DOHH2 (cell line): ENCODE data around the gene ANGPTL3.

Experiments used
- H3F3A ChIP-seq: fragments of 200-600 bp; sonication (generic), shearing (Covaris generic); 2 replicates; pipeline ENCODE4 v1.6.0; 2016; ENCODE audit warnings: antibody characterized with exemption, mild to moderate bottlenecking; ENCODE audit not compliant: control insufficient read depth, insufficient read depth
- H3K27ac ChIP-seq: fragments of 200-600 bp; sonication (generic); 2 replicates; pipeline ENCODE4 v1.5.1; 2014; ENCODE audit warnings: low read depth, mild to moderate bottlenecking, low read length, moderate library complexity
- H3K27me3 ChIP-seq: fragments of 200-600 bp; sonication (generic); 2 replicates; pipeline ENCODE4 v1.6.1; 2014; ENCODE audit warnings: mild to moderate bottlenecking, low read length, mixed read lengths; ENCODE audit not compliant: control insufficient read depth
- H3K36me3 ChIP-seq: fragments of 200-600 bp; sonication (generic); 2 replicates; pipeline ENCODE4 v1.6.1; 2014; ENCODE audit warnings: mild to moderate bottlenecking, low read length, moderate library complexity, mixed read lengths; ENCODE audit not compliant: control insufficient read depth
- H3K4me1 ChIP-seq: fragments of 200-600 bp; sonication (generic); 2 replicates; pipeline ENCODE4 v1.6.1; 2014; ENCODE audit warnings: mild to moderate bottlenecking, low read length, mixed read lengths; ENCODE audit not compliant: control insufficient read depth
- H3K4me2 ChIP-seq: fragments of 200-600 bp; sonication (generic); 2 replicates; pipeline ENCODE4 v1.6.0; 2014; ENCODE audit warnings: mild to moderate bottlenecking, low read length, moderate library complexity
- H3K4me3 ChIP-seq: fragments of 200-600 bp; sonication (generic); 2 replicates; pipeline ENCODE4 v1.5.1; 2014; ENCODE audit warnings: mild to moderate bottlenecking, low read length, mixed read lengths
- H3K79me2 ChIP-seq: fragments of 200-600 bp; sonication (generic); 2 replicates; pipeline ENCODE4 v1.6.1; 2014; ENCODE audit warnings: mild to moderate bottlenecking, low read length, mixed read lengths; ENCODE audit not compliant: control insufficient read depth
- H3K9me2 ChIP-seq: fragments of 200-600 bp; sonication (generic); replicated peaks from 2 replicates; pipeline ENCODE4 v1.6.1; 2014; ENCODE audit warnings: mild to moderate bottlenecking, low read length, mixed read lengths; ENCODE audit not compliant: control insufficient read depth
- H3K9me3 ChIP-seq: fragments of 200-600 bp; sonication (generic); 2 replicates; pipeline ENCODE4 v1.6.1; 2014; ENCODE audit warnings: antibody characterized with exemption, low read length, mixed read lengths; ENCODE audit not compliant: control insufficient read depth, insufficient read depth
- H4K20me1 ChIP-seq: fragments of 200-600 bp; sonication (generic); 2 replicates; pipeline ENCODE4 v1.6.0; 2014; ENCODE audit warnings: low read depth, mild to moderate bottlenecking, antibody characterized with exemption, low read length, moderate library complexity; ENCODE audit not compliant: control insufficient read depth, insufficient read depth
- CTCF ChIP-seq: fragments of 200-600 bp; sonication (generic); IDR thresholded peaks from one replicate; pipeline ENCODE4 v1.5.1; 2014; ENCODE audit warnings: antibody characterized with exemption, mild to moderate bottlenecking, low read depth, low read length; ENCODE audit not compliant: poor library complexity, severe bottlenecking
- EZH2phosphoT487 ChIP-seq: fragments of 200-600 bp; sonication (generic); IDR thresholded peaks from 2 replicates; pipeline ENCODE4 v1.6.1; 2017; ENCODE audit warnings: borderline replicate concordance, mild to moderate bottlenecking, antibody characterized with exemption, low read length, moderate library complexity, mixed read lengths

The ANGPTL3 gene

DNA sequence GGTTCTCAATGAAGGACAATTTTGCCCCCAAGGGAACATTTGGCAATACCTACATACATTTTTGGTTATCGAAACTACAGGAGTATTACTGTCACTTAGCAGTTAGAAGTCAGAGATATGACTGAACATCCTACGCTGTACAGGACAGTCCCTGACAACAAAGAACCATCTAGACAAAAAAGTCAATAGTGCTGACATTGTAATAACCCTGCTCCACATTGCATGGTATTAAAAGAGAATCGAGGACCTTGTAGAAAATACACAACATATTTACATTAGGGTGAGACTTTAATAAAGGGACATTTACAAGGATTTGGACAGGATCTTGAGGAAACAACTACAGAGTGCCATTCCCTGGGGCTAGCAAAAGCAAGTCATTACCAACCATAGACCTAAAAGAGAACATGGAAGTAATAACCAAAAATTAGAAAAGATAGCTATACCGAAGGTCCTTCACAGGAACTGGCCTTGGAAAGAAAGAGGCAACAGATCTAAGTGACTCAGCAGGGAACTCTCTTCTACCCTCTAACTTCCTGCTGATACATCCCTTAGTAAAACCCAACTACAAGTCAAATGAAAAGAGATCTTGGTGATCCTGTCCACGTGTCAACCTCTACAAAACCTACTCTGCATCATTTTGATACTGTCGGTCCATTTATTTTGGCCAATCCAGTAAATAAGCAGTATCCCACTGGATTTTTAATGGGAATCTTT lies 40.2 kb downstream of the ANGPTL3 start:
- Histone ChIP-seq H3K4me1 (no peaks in the 10 kb centered on the region), H3K27me3 (no peaks in the 10 kb centered on the region), H3F3A (no peaks in the 10 kb centered on the region), H3K36me3 (peaks cover 10% of the 10 kb centered on the region), H3K4me2 (no peak overlapping the region), H3K4me3 (no peak overlapping the region), H3K9me3 (0 out of 2 replicates have a peak, but pooled peaks cover 2% of the 10 kb centered on the region), H3K9me2 (no peaks in the 10 kb centered on the region), H3K79me2 (no peaks in the 10 kb centered on the region), H3K27ac (no peak overlapping the region), H4K20me1 (no peaks in the 10 kb centered on the region)
- TF ChIP-seq EZH2phosphoT487 (no peak), CTCF (no peak)

DNA sequence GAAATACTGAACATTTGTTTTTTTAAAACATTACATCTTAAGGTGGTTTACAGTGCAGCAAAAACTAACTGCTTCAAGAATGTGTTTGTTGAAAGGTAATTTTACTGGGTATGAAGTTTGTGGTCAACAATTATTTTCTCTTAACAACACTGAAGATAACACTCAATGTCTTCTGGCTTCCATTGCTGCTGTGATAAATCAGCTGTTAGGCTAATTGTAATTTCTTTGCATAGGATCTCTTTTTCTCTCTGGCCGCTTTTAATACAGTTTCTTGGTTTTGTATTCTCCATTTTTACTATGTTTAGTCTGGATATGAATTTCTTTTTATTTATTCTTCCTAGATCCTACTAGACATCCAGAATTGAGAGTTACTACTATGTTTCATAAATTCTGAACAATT lies 46.0 kb downstream of the ANGPTL3 start:
- H4K20me1 ChIP-seq = no peaks in the 10 kb centered on the region
- H3K27me3 ChIP-seq = no peaks in the 10 kb centered on the region
- H3F3A ChIP-seq = no peaks in the 10 kb centered on the region
- no peak overlapping the region for H3K4me2 ChIP-seq
- no peaks in the 10 kb centered on the region for H3K79me2 ChIP-seq
- no peaks in the 10 kb centered on the region for H3K4me1 ChIP-seq
- TF ChIP-seq EZH2phosphoT487 (no peak), CTCF (no peak)
- H3K27ac ChIP-seq = no peak overlapping the region
- H3K4me3 ChIP-seq = no peak overlapping the region
- peaks cover 17% of the 10 kb centered on the region for H3K36me3 ChIP-seq
- no peaks in the 10 kb centered on the region for H3K9me3 ChIP-seq
- no peaks in the 10 kb centered on the region for H3K9me2 ChIP-seq

DNA sequence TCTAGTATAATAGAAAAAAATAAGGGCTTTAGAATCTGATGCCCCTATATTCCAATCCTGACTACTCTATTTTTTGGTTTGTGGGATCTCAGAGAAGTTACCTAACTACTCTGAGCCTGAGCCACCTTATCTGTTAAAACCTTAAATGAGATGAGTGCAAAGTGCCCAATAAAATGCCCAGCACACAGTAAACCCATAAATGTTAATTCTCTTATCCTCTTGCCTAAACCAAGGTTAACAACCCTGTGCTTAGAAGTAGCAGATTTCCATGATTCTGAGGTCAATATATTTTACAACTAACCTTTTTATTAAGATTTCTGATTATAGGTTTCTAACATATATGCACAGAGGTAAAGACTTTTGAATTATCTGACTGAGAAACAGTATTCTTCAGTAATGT lies 55.1 kb downstream of the ANGPTL3 start:
- H3K4me2 ChIP-seq = no peak overlapping the region
- no peaks in the 10 kb centered on the region for H3F3A ChIP-seq
- H3K27ac ChIP-seq = no peak overlapping the region
- TF ChIP-seq EZH2phosphoT487 (no peak), CTCF (no peak)
- H3K27me3 ChIP-seq = no peaks in the 10 kb centered on the region
- peaks cover 4% of the 10 kb centered on the region; the same call in 1 of the 2 replicates for H3K79me2 ChIP-seq
- H3K9me3 ChIP-seq = no peaks in the 10 kb centered on the region
- H3K9me2 ChIP-seq = no peaks in the 10 kb centered on the region
- H4K20me1 ChIP-seq = no peaks in the 10 kb centered on the region
- H3K36me3 ChIP-seq = peaks cover 14% of the 10 kb centered on the region
- no peak overlapping the region for H3K4me3 ChIP-seq
- peaks cover 5% of the 10 kb centered on the region; the same call in 1 of the 2 replicates for H3K4me1 ChIP-seq
